ENCODE data around the gene PCED1A.

The PCED1A gene

GRCh38 chr20:2865101-2865500 is 24.6 kb upstream of the PCED1A start:
- Histone ChIP-seq H3K27ac (no peak overlapping the region), H3K27me3 (no peaks in the 10 kb centered on the region), H3K9me3 (no peaks in the 10 kb centered on the region), H3K36me3 (peaks cover 73% of the 10 kb centered on the region), H3K4me3 (ENCODE audit: low read depth in 1 of 2, low read length in 1 of 2) (no peak overlapping the region), H3K4me1 (ENCODE audit: control insufficient read depth in 1 of 2, insufficient read depth in 1 of 2, low read depth in 1 of 2, low read length in 1 of 2) (no peaks in the 10 kb centered on the region)
- TF ChIP-seq CTCF (IDR thresholded peaks at IDR 0.05), result no peak

- H3K9me3 ChIP-seq, result no peaks in the 10 kb centered on the region
- no peaks in the 10 kb centered on the region for H3K4me1 ChIP-seq (ENCODE audit: control insufficient read depth in 1 of 2, insufficient read depth in 1 of 2, low read depth in 1 of 2, low read length in 1 of 2)
- H3K4me3 ChIP-seq (ENCODE audit: low read depth in 1 of 2, low read length in 1 of 2), result no peak overlapping the region
- H3K27ac ChIP-seq, result no peak overlapping the region
- peaks cover 76% of the 10 kb centered on the region for H3K36me3 ChIP-seq
- no peaks in the 10 kb centered on the region for H3K27me3 ChIP-seq
- TF ChIP-seq CTCF (IDR thresholded peaks at IDR 0.05), result no peak
These were observed 24.2 kb upstream of the PCED1A start for GRCh38 chr20:2864626-2865025.

- Histone ChIP-seq H3K9me3 (no peaks in the 10 kb centered on the region), H3K27ac (no peak overlapping the region), H3K27me3 (no peaks in the 10 kb centered on the region), H3K36me3 (peaks cover 48% of the 10 kb centered on the region), H3K4me3 (ENCODE audit: low read depth in 1 of 2, low read length in 1 of 2) (no peak overlapping the region), H3K4me1 (ENCODE audit: control insufficient read depth in 1 of 2, insufficient read depth in 1 of 2, low read depth in 1 of 2, low read length in 1 of 2) (no peaks in the 10 kb centered on the region)
- no peak for TF ChIP-seq CTCF (IDR thresholded peaks at IDR 0.05)
These were observed 19.1 kb upstream of the PCED1A start for GRCh38 chr20:2859330-2860121.

GRCh38 chr20:2858591-2858990 is 18.1 kb upstream of the PCED1A start:
- Histone ChIP-seq H3K36me3 (peaks cover 39% of the 10 kb centered on the region), H3K27ac (no peak overlapping the region), H3K9me3 (no peaks in the 10 kb centered on the region), H3K27me3 (no peaks in the 10 kb centered on the region), H3K4me1 (ENCODE audit: control insufficient read depth in 1 of 2, insufficient read depth in 1 of 2, low read depth in 1 of 2, low read length in 1 of 2) (no peaks in the 10 kb centered on the region), H3K4me3 (ENCODE audit: low read depth in 1 of 2, low read length in 1 of 2) (no peak overlapping the region)
- TF ChIP-seq CTCF (IDR thresholded peaks at IDR 0.05), result no peak

GRCh38 chr20:2851086-2851485 is 10.6 kb upstream of the PCED1A start:
- H3K36me3 ChIP-seq, result no peaks in the 10 kb centered on the region
- TF ChIP-seq CTCF (IDR thresholded peaks at IDR 0.05), result no peak
- H3K4me1 ChIP-seq (ENCODE audit: control insufficient read depth in 1 of 2, insufficient read depth in 1 of 2, low read depth in 1 of 2, low read length in 1 of 2), result peaks cover 0 to 3% of the 10 kb centered on the region in 2 experiments
- H3K27me3 ChIP-seq, result no peaks in the 10 kb centered on the region
- no peak overlapping the region for H3K27ac ChIP-seq
- no peaks in the 10 kb centered on the region for H3K9me3 ChIP-seq
- no peak overlapping the region for H3K4me3 ChIP-seq (ENCODE audit: low read depth in 1 of 2, low read length in 1 of 2)
